PC-9 (cell line): ENCODE measurements around the gene JCHAIN. TPM values are rescaled to one million over a fixed set of nuclear protein-coding genes. Genes with fewer than 3 reads are reported as not detected.
A peak's percentile ranks its signal among the peaks of the same experiment; 100 is the strongest.

Source experiments
- Bru-seq: library from RNA; stranded (reverse); fragments of 400-500 nt; gene quantifications from one replicate; lab custom pipeline; 2021; lab: Mats Ljungman, UMichigan
- BruChase-seq, 2 experiments: library from RNA; stranded (reverse); fragments of 400-500 nt; gene quantifications; one replicate each; lab custom pipeline; 2021; lab: Mats Ljungman, UMichigan
- BruUV-seq: library from RNA; stranded (reverse); fragments of 400-500 nt; replicated peaks from 2 replicates; lab custom pipeline; 2021; lab: Mats Ljungman, UMichigan
- CTCF ChIA-PET: fragments of 300-600 bp; sonication (Branson Sonifier 250); formaldehyde crosslinking; loops from one replicate; lab custom pipeline; 2022; ENCODE audit warnings: antibody characterized with exemption; lab: Charles Lee
- POLR2A ChIA-PET: fragments of 300-600 bp; sonication (Branson Sonifier 250); formaldehyde crosslinking; loops from one replicate; lab custom pipeline; 2022; ENCODE audit warnings: antibody characterized with exemption; ENCODE audit not compliant: unreplicated experiment; lab: Charles Lee
- DNase-seq, 2 experiments: peaks; one replicate each; pipeline versions ENCODE4 v3.0.0 to v3.0.0-alpha.2; 2015 to 2022; ENCODE audit warnings: mixed read lengths in 1 of 2
- H2AFZ ChIP-seq: fragments of 200-600 bp; sonication (generic); 2 replicates; pipeline ENCODE4 v1.8.1; 2017; ENCODE audit warnings: antibody characterized with exemption
- H3F3A ChIP-seq: fragments of 200-600 bp; sonication (generic); 2 replicates; pipeline ENCODE4 v1.8.1; 2017; ENCODE audit warnings: antibody characterized with exemption, mild to moderate bottlenecking, low read depth; ENCODE audit not compliant: insufficient read depth
- H3K27ac ChIP-seq: fragments of 200-600 bp; sonication (generic); 2 replicates; pipeline ENCODE4 v1.6.1; 2016; ENCODE audit warnings: mixed run types
- H3K27me3 ChIP-seq: fragments of 200-600 bp; sonication (generic); 2 replicates; pipeline ENCODE4 v1.6.1; 2016; ENCODE audit warnings: low read depth, mixed run types; ENCODE audit not compliant: insufficient read depth
- H3K36me3 ChIP-seq: fragments of 200-600 bp; sonication (generic); 2 replicates; pipeline ENCODE4 v1.6.1; 2016; ENCODE audit warnings: low read depth, mixed run types
- H3K4me1 ChIP-seq: fragments of 200-600 bp; sonication (generic); replicated peaks from 2 replicates; pipeline ENCODE4 v1.6.1; 2016; ENCODE audit warnings: mixed run types; ENCODE audit not compliant: insufficient read depth
- H3K4me2 ChIP-seq: fragments of 200-600 bp; sonication (generic); 2 replicates; pipeline ENCODE4 v1.6.1; 2017; ENCODE audit warnings: mixed run types
- H3K4me3 ChIP-seq: fragments of 200-600 bp; sonication (generic); 2 replicates; pipeline ENCODE4 v1.6.1; 2016; ENCODE audit warnings: mixed run types
- H3K79me2 ChIP-seq: fragments of 200-600 bp; sonication (generic); 2 replicates; pipeline ENCODE4 v1.6.1; 2017; ENCODE audit warnings: low read depth, mixed run types
- H3K9me2 ChIP-seq: fragments of 200-600 bp; sonication (generic); 2 replicates; pipeline ENCODE4 v1.8.1; 2017; ENCODE audit warnings: mild to moderate bottlenecking; ENCODE audit not compliant: insufficient read depth
- H3K9me3 ChIP-seq: fragments of 200-600 bp; sonication (generic); 2 replicates; pipeline ENCODE4 v1.8.1; 2016; ENCODE audit warnings: low read depth; ENCODE audit not compliant: insufficient read depth
- H4K20me1 ChIP-seq: fragments of 200-600 bp; sonication (generic); 2 replicates; pipeline ENCODE4 v1.8.1; 2017; ENCODE audit not compliant: insufficient read depth
- EZH2 ChIP-seq: fragments of 200-600 bp; sonication (generic); IDR thresholded peaks from 2 replicates; pipeline ENCODE4 v1.8.0; 2017; ENCODE audit warnings: antibody characterized with exemption, low read depth
- intact Hi-C: fragments of 100-400 bp; cut with micrococcal nuclease; formaldehyde crosslinking; loops from one replicate; pipeline ENCODE4 v1.10.0; 2022; ENCODE audit not compliant: unreplicated experiment
- long read RNA-seq: library from polyadenylated mRNA; stranded (forward); transcript quantifications from one replicate; pipeline ENCODE4 v2.0.0, GENCODE V29; 2022
- total RNA-seq: library from RNA; stranded (reverse); gene quantifications from 2 replicates; pipeline ENCODE4 v1.2.3, GENCODE V29; 2021
- TF ChIP-seq, protein P1 (sequence below): fragments of 200-600 bp; sonication (generic); conservative IDR thresholded peaks from 2 replicates; pipeline ENCODE4 v1.6.1; 2017; ENCODE audit warnings: mixed run types, antibody characterized with exemption, mild to moderate bottlenecking, moderate library complexity

JCHAIN gene
- total RNA-seq (not detected in 2 replicates), Bru-seq, nascent RNA (percentile 30 among the genes with signal in this experiment), BruChase-seq, experiment 1, labeled RNA remaining after a 2-hour chase (percentile 28 among the genes with signal in this experiment), BruChase-seq, experiment 2, labeled RNA remaining after a 6-hour chase (percentile 29 among the genes with signal in this experiment)
- long read RNA-seq: 0 reads

DNA sequence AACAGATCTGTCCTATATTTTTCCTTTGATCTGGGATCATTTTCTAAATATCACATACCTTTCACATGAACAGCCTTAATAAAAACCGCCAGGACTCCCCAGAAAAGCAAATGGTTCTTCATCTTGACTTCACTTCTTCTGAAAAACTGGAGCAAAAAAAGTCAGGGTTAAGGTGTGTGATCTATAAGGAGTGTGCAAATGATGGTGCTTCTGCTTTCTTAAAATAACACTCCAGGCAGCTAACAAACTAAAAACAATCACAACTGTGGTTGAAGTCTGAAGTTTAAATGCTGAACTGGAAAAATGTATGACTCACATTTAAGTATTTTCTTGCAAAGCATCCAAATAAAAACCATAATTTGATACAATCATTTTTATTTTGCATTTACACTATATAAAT lies at the start of gene JCHAIN:
Gene JCHAIN, minus strand, starts transcription at position 140 of the 400 bp plus-strand sequence. Its CDS starts 18 bp downstream, at position 122.
- Histone ChIP-seq H3K9me3 (no peaks in the 10 kb centered on the region), H3K27ac (no peak within 1 kb of the TSS), H3F3A (no peaks in the 10 kb centered on the region), H3K27me3 (no peaks in the 10 kb centered on the region), H4K20me1 (no peaks in the 10 kb centered on the region), H3K79me2 (no peaks in the 10 kb centered on the region), H2AFZ (no peak within 1 kb of the TSS), H3K4me1 (no peaks in the 10 kb centered on the region), H3K9me2 (no peaks in the 10 kb centered on the region), H3K4me3 (no peak within 1 kb of the TSS), H3K4me2 (no peak within 1 kb of the TSS), H3K36me3 (no peaks in the 10 kb centered on the region)
- POLR2A ChIA-PET: no interaction called here
- CTCF ChIA-PET: no interaction called here
- no TSS peak for BruUV-seq
- no peak for DNase-seq
- no peak for TF ChIP-seq EZH2
- TF ChIP-seq, protein P1, sequence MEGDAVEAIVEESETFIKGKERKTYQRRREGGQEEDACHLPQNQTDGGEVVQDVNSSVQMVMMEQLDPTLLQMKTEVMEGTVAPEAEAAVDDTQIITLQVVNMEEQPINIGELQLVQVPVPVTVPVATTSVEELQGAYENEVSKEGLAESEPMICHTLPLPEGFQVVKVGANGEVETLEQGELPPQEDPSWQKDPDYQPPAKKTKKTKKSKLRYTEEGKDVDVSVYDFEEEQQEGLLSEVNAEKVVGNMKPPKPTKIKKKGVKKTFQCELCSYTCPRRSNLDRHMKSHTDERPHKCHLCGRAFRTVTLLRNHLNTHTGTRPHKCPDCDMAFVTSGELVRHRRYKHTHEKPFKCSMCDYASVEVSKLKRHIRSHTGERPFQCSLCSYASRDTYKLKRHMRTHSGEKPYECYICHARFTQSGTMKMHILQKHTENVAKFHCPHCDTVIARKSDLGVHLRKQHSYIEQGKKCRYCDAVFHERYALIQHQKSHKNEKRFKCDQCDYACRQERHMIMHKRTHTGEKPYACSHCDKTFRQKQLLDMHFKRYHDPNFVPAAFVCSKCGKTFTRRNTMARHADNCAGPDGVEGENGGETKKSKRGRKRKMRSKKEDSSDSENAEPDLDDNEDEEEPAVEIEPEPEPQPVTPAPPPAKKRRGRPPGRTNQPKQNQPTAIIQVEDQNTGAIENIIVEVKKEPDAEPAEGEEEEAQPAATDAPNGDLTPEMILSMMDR: no peak
- intact Hi-C loops: no loop called here

DNA sequence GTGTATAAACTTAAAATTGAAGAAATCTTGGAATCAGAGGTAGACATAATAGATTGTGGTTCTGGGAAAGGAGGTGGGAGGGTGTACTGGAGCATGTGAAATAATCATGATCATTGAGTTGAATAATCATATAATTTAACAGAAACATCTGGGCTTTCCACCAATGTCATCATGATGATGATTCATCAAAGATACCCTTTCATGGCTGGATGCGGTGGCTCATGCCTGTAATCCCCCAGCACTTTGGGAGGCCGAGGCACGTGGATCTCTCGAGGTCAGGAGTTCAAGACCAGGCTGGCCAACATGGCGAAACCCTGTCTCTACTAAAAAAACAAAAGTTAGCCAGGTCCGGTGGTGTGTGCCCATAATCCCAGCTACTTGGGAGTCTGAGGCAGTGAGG lies 48.8 kb upstream of the JCHAIN start:
- peaks cover 9% of the 10 kb centered on the region for H3F3A ChIP-seq
- ChIA-PET POLR2A (no interaction called here), CTCF (no interaction called here)
- no peak overlapping the region for H3K27ac ChIP-seq
- H3K27me3 ChIP-seq: no peaks in the 10 kb centered on the region
- H3K4me2 ChIP-seq: no peak overlapping the region
- BruUV-seq: no TSS peak
- no peaks in the 10 kb centered on the region for H3K9me3 ChIP-seq
- no peaks in the 10 kb centered on the region for H3K9me2 ChIP-seq
- TF ChIP-seq, protein P1: no peak
- no peak for TF ChIP-seq EZH2
- intact Hi-C loops: no loop called here
- H4K20me1 ChIP-seq: no peaks in the 10 kb centered on the region
- peaks cover 9% of the 10 kb centered on the region for H3K79me2 ChIP-seq
- H3K4me3 ChIP-seq: no peak overlapping the region
- H3K4me1 ChIP-seq: peaks cover 16% of the 10 kb centered on the region
- no peaks in the 10 kb centered on the region for H3K36me3 ChIP-seq
- no peak for DNase-seq
- no peak overlapping the region for H2AFZ ChIP-seq

- Histone ChIP-seq H3K9me3 (no peaks in the 10 kb centered on the region), H3K79me2 (peaks cover 12% of the 10 kb centered on the region), H3K4me3 (no peak overlapping the region), H3K4me1 (peaks cover 9% of the 10 kb centered on the region), H3K27ac (no peak overlapping the region), H3K4me2 (no peak overlapping the region), H3K36me3 (no peaks in the 10 kb centered on the region), H2AFZ (no peak overlapping the region), H3K27me3 (no peaks in the 10 kb centered on the region), H3K9me2 (no peaks in the 10 kb centered on the region), H3F3A (peaks cover 6% of the 10 kb centered on the region), H4K20me1 (no peaks in the 10 kb centered on the region)
- intact Hi-C loops: no loop called here
- CTCF ChIA-PET: no interaction called here
- DNase-seq: no peak
- POLR2A ChIA-PET: no interaction called here
- TF ChIP-seq, protein P1: no peak
- no peak for TF ChIP-seq EZH2
- no TSS peak for BruUV-seq
Measured at GRCh38 chr4:70714079-70714887, 48.0 kb upstream of the JCHAIN start.
